Neuronal stem cell (in vitro differentiated cells): ENCODE data around the gene SLC66A2.

Experiments
- DNase-seq: peaks from one replicate; pipeline ENCODE4 v3.0.0-alpha.2; 2013; ENCODE audit warnings: low spot score
- H2AFZ ChIP-seq: one replicate; pipeline ENCODE4 v1.6.1; 2013; ENCODE audit warnings: mild to moderate bottlenecking, low read length, inconsistent platforms
- H2AK5ac ChIP-seq: 2 replicates; pipeline ENCODE4 v1.6.1; 2013; ENCODE audit warnings: low read depth, mild to moderate bottlenecking, inconsistent platforms, low read length, moderate library complexity, mixed read lengths
- H2BK120ac ChIP-seq: 2 replicates; pipeline ENCODE4 v1.6.1; 2013; ENCODE audit warnings: low read depth, mild to moderate bottlenecking, inconsistent platforms, low read length, moderate library complexity, mixed read lengths
- H2BK12ac ChIP-seq: one replicate; pipeline ENCODE4 v1.6.1; 2013; ENCODE audit warnings: low read length, inconsistent platforms
- H2BK15ac ChIP-seq: 2 replicates; pipeline ENCODE4 v1.6.1; 2013; ENCODE audit warnings: mild to moderate bottlenecking, low read length, inconsistent platforms, mixed read lengths
- H2BK5ac ChIP-seq: one replicate; pipeline ENCODE4 v1.6.1; 2013; ENCODE audit warnings: inconsistent platforms, mild to moderate bottlenecking, low read length, moderate library complexity
- H3K14ac ChIP-seq: one replicate; pipeline ENCODE4 v1.6.1; 2013; ENCODE audit warnings: low read length, inconsistent platforms
- H3K18ac ChIP-seq: 2 replicates; pipeline ENCODE4 v1.6.1; 2013; ENCODE audit warnings: low read length, inconsistent platforms
- H3K23ac ChIP-seq: 2 replicates; pipeline ENCODE4 v1.6.1; 2013; ENCODE audit warnings: low read depth, mild to moderate bottlenecking, mixed read lengths, low read length, inconsistent platforms; ENCODE audit not compliant: poor library complexity
- H3K27ac ChIP-seq: replicated peaks from 3 replicates; pipeline ENCODE4 v1.5.1; 2013; ENCODE audit warnings: low read length, inconsistent platforms
- H3K27me3 ChIP-seq, 3 experiments: 2 replicates each; pipeline ENCODE4 v1.6.1; 2013; ENCODE audit warnings: low read length in 3 of 3, mild to moderate bottlenecking in 2 of 3, inconsistent platforms in 1 of 3, low read depth in 1 of 3, mixed read lengths in 1 of 3, moderate library complexity in 1 of 3; ENCODE audit not compliant: control insufficient read depth in 3 of 3, insufficient read depth in 3 of 3
- H3K36me3 ChIP-seq, 2 donors: replicated peaks in 1 of 2; 2 replicates each; pipeline ENCODE4 v1.6.1; 2013; ENCODE audit warnings: low read length in 2 of 2; ENCODE audit not compliant: control insufficient read depth in 2 of 2, insufficient read depth in 2 of 2
- H3K4ac ChIP-seq: 2 replicates; pipeline ENCODE4 v1.6.1; 2013; ENCODE audit warnings: inconsistent platforms, mild to moderate bottlenecking, low read length, moderate library complexity
- H3K4me1 ChIP-seq, 2 donors: 1 replicate in 1 of 2; 2 replicates in 1 of 2; pipeline ENCODE4 v1.6.1; 2013; ENCODE audit warnings: low read length in 2 of 2, low read depth in 1 of 2; ENCODE audit not compliant: control insufficient read depth in 2 of 2, insufficient read depth in 1 of 2
- H3K4me2 ChIP-seq: one replicate; pipeline ENCODE4 v1.6.1; 2013; ENCODE audit warnings: mild to moderate bottlenecking, low read length, inconsistent platforms; ENCODE audit not compliant: insufficient read depth, poor library complexity, severe bottlenecking
- H3K4me3 ChIP-seq, 2 donors: 2 replicates each; pipeline ENCODE4 v1.5.1; 2013; ENCODE audit warnings: low read length in 2 of 2, mild to moderate bottlenecking in 2 of 2, inconsistent platforms in 1 of 2, moderate library complexity in 1 of 2
- H3K79me1 ChIP-seq: one replicate; pipeline ENCODE4 v1.6.1; 2013; ENCODE audit warnings: low read depth, mild to moderate bottlenecking, inconsistent platforms, low read length, moderate library complexity
- H3K9ac ChIP-seq: one replicate; pipeline ENCODE4 v1.6.1; 2013; ENCODE audit warnings: mild to moderate bottlenecking, low read depth, low read length, inconsistent platforms; ENCODE audit not compliant: poor library complexity
- H3K9me3 ChIP-seq, 2 donors: replicated peaks in 1 of 2; 2 replicates each; pipeline versions ENCODE3 to v1.6.1; 2013; ENCODE audit warnings: low read length in 2 of 2, mild to moderate bottlenecking in 2 of 2, inconsistent platforms in 1 of 2, low read depth in 1 of 2, mixed read lengths in 1 of 2, moderate library complexity in 1 of 2; ENCODE audit not compliant: control insufficient read depth in 2 of 2, insufficient read depth in 1 of 2
- H4K8ac ChIP-seq: one replicate; pipeline ENCODE4 v1.6.1; 2013; ENCODE audit warnings: low read depth, mild to moderate bottlenecking, inconsistent platforms, low read length, moderate library complexity
- H4K91ac ChIP-seq: one replicate; pipeline ENCODE4 v1.6.1; 2013; ENCODE audit warnings: low read length, low read depth, mild to moderate bottlenecking, inconsistent platforms; ENCODE audit not compliant: poor library complexity
- WGBS, 2 donors: extraction: QIAGEN DNeasy Blood & Tissue Kit; methylation state at CpG; one replicate each; pipeline ENCODE4 v1.1.7; 2013; ENCODE audit warnings: missing lambda C conversion rate in 2 of 2, mixed read lengths in 1 of 2; ENCODE audit not compliant: insufficient read length in 2 of 2, insufficient replicate concordance in 1 of 2; ENCODE audit errors: extremely low coverage in 2 of 2; 5-methylcytosine and 5-hydroxymethylcytosine counted together

SLC66A2 gene

DNA sequence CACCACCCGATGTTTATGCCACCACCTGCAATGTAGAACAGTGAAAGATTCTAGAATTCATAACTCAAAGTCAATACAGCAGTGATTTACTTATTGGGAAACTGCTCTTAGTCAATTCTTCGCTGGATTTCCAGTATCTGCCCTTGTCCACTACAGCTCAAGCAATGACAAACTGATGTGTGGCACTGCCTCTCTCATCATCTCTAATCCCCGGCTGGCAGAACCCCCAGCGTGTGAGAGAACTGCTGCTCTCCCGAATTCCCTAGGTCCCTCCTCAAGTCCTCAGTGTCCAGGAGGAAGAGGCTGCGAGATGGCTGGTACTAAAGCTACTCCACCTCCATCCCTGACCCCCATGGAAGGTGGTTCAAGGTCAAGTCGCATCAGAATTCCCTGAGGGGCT lies 35.3 kb upstream of the SLC66A2 start:
- no peak overlapping the region for H2AFZ ChIP-seq
- H2BK12ac ChIP-seq = no peak overlapping the region
- no peak overlapping the region for H3K27ac ChIP-seq
- no peak overlapping the region for H2BK15ac ChIP-seq
- H2BK5ac ChIP-seq = no peak overlapping the region
- peaks cover 3 to 10% of the 10 kb centered on the region in 2 donors for H3K4me1 ChIP-seq
- WGBS, 2 donors = no CpG with 5 or more reads among the region's 7 CpGs
- no peak overlapping the region for H3K23ac ChIP-seq
- H4K91ac ChIP-seq = no peak overlapping the region
- no peak overlapping the region for H2BK120ac ChIP-seq
- no peaks in the 10 kb centered on the region for H3K27me3 ChIP-seq
- no peak overlapping the region for H3K9ac ChIP-seq
- peak overlapping the region in 1 of 2 donors; percentile 98 for H3K4me3 ChIP-seq
- no peaks in the 10 kb centered on the region for H3K9me3 ChIP-seq
- no peak overlapping the region for H3K14ac ChIP-seq
- H3K18ac ChIP-seq = no peak overlapping the region
- no peak overlapping the region for H2AK5ac ChIP-seq
- peaks cover 8% of the 10 kb centered on the region for H3K79me1 ChIP-seq
- H3K36me3 ChIP-seq = peaks cover 14 to 49% of the 10 kb centered on the region in 2 donors
- H3K4me2 ChIP-seq = no peak overlapping the region
- H4K8ac ChIP-seq = no peak overlapping the region
- no peak overlapping the region for H3K4ac ChIP-seq
- DNase-seq = no peak

DNA sequence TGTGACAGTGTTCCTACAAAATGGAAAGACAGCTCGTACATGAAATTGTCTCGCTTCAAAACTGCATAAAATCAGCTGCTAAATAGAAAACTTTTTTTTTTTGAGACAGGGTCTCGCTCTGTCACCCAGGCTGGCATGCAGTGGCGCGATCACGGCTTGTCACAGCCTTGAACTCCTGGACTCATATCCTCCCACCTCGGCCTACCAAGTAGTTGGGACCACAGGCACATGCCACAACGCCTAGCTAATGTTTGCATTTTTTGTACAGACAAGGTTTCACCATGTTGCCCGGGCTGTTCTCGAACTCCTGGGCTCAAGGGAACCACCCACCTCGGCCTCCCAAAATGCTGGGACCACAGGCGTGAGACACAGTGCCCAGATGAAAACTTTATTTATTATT lies 33.7 kb upstream of the SLC66A2 start:
- no peak overlapping the region for H2BK120ac ChIP-seq
- WGBS, 2 donors = no CpG with 5 or more reads among the region's 12 CpGs

DNA sequence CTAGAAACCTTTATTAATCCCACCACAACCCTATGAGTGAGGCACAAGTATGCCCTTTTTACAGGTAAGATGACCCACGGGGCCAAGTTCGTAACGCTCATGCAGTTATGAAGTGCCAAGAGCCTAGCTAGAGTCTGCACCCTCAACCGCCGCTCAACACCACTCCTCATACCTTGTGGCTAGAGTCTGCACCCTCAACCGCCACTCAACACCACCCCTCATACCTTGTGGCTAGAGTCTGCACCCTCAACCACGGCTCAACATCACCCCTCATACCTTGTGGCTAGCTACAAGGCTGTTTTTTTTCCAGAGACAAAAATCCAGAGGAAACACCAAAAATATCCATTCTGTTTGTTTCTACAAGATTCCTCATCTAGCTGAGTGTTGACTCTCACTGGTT lies 32.3 kb upstream of the SLC66A2 start:
- Histone ChIP-seq H4K91ac (no peak overlapping the region), H3K4ac (no peak overlapping the region)

More for the DNA sequence above, 33.7 kb upstream of the SLC66A2 start:
- no peak overlapping the region for H3K4ac ChIP-seq
- no peak overlapping the region for H2AK5ac ChIP-seq
- no peak overlapping the region for H2BK5ac ChIP-seq
- H4K8ac ChIP-seq = peak overlapping the region; percentile 78
- H3K79me1 ChIP-seq = peaks cover 9% of the 10 kb centered on the region
- H3K27me3 ChIP-seq = no peaks in the 10 kb centered on the region
- no peak overlapping the region for H2AFZ ChIP-seq
- no peaks in the 10 kb centered on the region for H3K9me3 ChIP-seq
- no peak overlapping the region for H4K91ac ChIP-seq
- no peak overlapping the region for H3K14ac ChIP-seq
- H2BK12ac ChIP-seq = no peak overlapping the region
- no peak for DNase-seq
- H3K23ac ChIP-seq = no peak overlapping the region
- no peak overlapping the region for H3K4me2 ChIP-seq
- no peak overlapping the region for H3K18ac ChIP-seq
- H3K4me3 ChIP-seq = no peak overlapping the region
- peaks cover 14 to 54% of the 10 kb centered on the region in 2 donors for H3K36me3 ChIP-seq
- H3K4me1 ChIP-seq = peaks cover 3 to 10% of the 10 kb centered on the region in 2 donors
- no peak overlapping the region for H2BK15ac ChIP-seq
- no peak overlapping the region for H3K9ac ChIP-seq
- H3K27ac ChIP-seq = no peak overlapping the region

DNA sequence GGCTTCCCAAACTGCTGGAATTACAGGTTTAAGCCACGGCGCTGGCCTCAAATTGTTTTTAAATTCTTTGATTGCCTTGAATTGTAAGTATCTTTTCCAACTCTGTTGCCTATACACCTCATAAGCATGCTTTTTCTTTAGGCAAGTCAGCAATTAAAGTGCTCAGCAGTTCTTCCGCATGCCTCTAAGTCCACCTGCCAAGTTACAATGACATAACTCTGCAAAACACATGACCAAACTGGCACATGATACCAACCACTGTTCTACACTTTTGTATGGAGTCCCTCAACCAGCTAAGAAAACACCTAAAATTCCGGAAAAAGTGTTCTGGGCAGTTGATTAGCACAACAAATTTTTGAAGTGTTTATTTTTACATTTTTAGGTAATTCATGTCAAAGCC lies 31.8 kb upstream of the SLC66A2 start:
- no CpG with 5 or more reads among the region's 4 CpGs for WGBS, 2 donors
- no peak for DNase-seq
- Histone ChIP-seq H4K8ac (no peak overlapping the region), H2AK5ac (no peak overlapping the region), H3K18ac (no peak overlapping the region), H3K4me3 (no peak overlapping the region), H3K79me1 (peaks cover 14% of the 10 kb centered on the region), H2BK5ac (no peak overlapping the region), H3K4ac (no peak overlapping the region), H3K4me2 (no peak overlapping the region), H2BK15ac (no peak overlapping the region), H3K9ac (no peak overlapping the region), H3K14ac (no peak overlapping the region), H2BK120ac (no peak overlapping the region), H3K4me1 (peaks cover 3 to 10% of the 10 kb centered on the region in 2 donors), H2BK12ac (no peak overlapping the region), H2AFZ (no peak overlapping the region), H4K91ac (no peak overlapping the region), H3K36me3 (peaks cover 19 to 69% of the 10 kb centered on the region in 2 donors), H3K9me3 (no peaks in the 10 kb centered on the region), H3K27ac (no peak overlapping the region), H3K23ac (no peak overlapping the region), H3K27me3 (no peaks in the 10 kb centered on the region)

More for the DNA sequence above, 32.3 kb upstream of the SLC66A2 start:
- H3K4me1 ChIP-seq = peaks cover 3 to 10% of the 10 kb centered on the region in 2 donors
- H3K36me3 ChIP-seq = peaks cover 19 to 67% of the 10 kb centered on the region in 2 donors
- H2AFZ ChIP-seq = no peak overlapping the region
- H3K27ac ChIP-seq = no peak overlapping the region
- no peak overlapping the region for H3K4me3 ChIP-seq
- no peak overlapping the region for H3K18ac ChIP-seq
- no peak overlapping the region for H3K4me2 ChIP-seq
- DNase-seq = no peak
- no peak overlapping the region for H2BK15ac ChIP-seq
- WGBS, 2 donors = no CpG with 5 or more reads among the region's 7 CpGs
- no peak overlapping the region for H3K23ac ChIP-seq
- no peak overlapping the region for H2BK120ac ChIP-seq
- H2BK5ac ChIP-seq = no peak overlapping the region
- no peaks in the 10 kb centered on the region for H3K27me3 ChIP-seq
- no peak overlapping the region for H3K14ac ChIP-seq
- H2BK12ac ChIP-seq = no peak overlapping the region
- H4K8ac ChIP-seq = no peak overlapping the region
- H3K9ac ChIP-seq = no peak overlapping the region
- H3K9me3 ChIP-seq = no peaks in the 10 kb centered on the region
- H3K79me1 ChIP-seq = peaks cover 16% of the 10 kb centered on the region
- no peak overlapping the region for H2AK5ac ChIP-seq
